ENCODE results near the gene BANK1.

The BANK1 gene

DNA sequence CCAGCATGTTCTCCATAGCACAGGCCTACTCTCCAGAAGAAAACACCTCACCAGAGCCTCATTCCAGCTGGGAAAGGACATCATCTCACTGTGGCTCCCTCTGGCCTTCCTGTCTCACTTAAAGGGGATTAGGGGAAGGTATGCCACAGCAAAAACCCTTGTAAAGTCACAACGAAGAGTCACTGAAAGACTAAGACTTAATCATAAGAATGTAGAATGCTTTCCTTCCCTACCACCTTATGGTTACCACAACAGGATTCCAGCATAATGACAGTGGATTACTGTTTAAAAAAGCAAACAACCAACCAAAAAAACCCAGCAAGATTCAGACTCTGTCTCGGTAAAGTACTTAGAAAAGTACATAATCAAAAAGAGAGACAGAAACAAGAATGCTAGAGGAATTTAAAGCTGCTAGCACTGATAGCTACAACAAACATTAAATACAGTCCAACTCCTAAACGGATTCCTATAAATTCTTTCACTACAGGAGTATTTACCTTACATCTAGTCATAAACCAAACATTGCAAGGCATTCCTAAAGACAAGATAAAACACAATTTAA, 75.1 kb downstream of the BANK1 start:
- Histone ChIP-seq H3K79me2 (ENCODE audit: insufficient read depth, low read depth) (no peaks in the 10 kb centered on the region), H2AFZ (ENCODE audit: low read depth) (no peak overlapping the region), H3K27ac (no peak overlapping the region), H3K27me3 (ENCODE audit: insufficient read depth, low read depth) (no peaks in the 10 kb centered on the region), H3K9ac (no peak overlapping the region), H3K36me3 (ENCODE audit: insufficient read depth) (no peaks in the 10 kb centered on the region), H3K4me3 (IDR thresholded peaks at IDR 0.05; ENCODE audit: insufficient read depth, low read depth, low read length) (no peak overlapping the region), H4K20me1 (ENCODE audit: insufficient read depth) (no peaks in the 10 kb centered on the region), H3K4me1 (ENCODE audit: low read depth, poor library complexity, severe bottlenecking) (no peaks in the 10 kb centered on the region), H3K4me2 (no peak overlapping the region)
- TF ChIP-seq, protein P1, sequence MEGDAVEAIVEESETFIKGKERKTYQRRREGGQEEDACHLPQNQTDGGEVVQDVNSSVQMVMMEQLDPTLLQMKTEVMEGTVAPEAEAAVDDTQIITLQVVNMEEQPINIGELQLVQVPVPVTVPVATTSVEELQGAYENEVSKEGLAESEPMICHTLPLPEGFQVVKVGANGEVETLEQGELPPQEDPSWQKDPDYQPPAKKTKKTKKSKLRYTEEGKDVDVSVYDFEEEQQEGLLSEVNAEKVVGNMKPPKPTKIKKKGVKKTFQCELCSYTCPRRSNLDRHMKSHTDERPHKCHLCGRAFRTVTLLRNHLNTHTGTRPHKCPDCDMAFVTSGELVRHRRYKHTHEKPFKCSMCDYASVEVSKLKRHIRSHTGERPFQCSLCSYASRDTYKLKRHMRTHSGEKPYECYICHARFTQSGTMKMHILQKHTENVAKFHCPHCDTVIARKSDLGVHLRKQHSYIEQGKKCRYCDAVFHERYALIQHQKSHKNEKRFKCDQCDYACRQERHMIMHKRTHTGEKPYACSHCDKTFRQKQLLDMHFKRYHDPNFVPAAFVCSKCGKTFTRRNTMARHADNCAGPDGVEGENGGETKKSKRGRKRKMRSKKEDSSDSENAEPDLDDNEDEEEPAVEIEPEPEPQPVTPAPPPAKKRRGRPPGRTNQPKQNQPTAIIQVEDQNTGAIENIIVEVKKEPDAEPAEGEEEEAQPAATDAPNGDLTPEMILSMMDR (conservative IDR thresholded peaks at IDR 0.05; ENCODE audit: low read depth, low read length) = no peak

DNA sequence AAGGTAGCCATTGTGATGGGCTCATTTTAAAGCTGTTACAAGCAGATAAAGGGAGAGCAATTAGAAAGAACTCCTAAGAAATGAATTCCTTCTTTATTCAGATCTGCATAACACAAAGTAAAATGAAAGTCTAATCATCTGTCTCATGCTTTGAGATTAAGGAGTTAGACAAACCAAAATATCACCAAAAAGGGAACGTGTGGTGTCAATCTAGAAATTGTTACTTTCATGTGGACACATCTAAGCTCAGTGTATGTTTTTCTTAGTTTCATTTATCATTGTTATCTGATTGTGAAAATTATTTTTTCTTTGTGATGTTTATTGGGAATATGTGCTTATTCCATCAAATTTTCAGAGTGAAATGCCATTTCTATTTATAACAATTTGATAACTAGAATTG, 80.3 kb downstream of the BANK1 start:
- Histone ChIP-seq H3K4me1 (ENCODE audit: low read depth, poor library complexity, severe bottlenecking) (no peaks in the 10 kb centered on the region), H3K4me2 (no peak overlapping the region)
- TF ChIP-seq, protein P1 (conservative IDR thresholded peaks at IDR 0.05; ENCODE audit: low read depth, low read length) = no peak

DNA sequence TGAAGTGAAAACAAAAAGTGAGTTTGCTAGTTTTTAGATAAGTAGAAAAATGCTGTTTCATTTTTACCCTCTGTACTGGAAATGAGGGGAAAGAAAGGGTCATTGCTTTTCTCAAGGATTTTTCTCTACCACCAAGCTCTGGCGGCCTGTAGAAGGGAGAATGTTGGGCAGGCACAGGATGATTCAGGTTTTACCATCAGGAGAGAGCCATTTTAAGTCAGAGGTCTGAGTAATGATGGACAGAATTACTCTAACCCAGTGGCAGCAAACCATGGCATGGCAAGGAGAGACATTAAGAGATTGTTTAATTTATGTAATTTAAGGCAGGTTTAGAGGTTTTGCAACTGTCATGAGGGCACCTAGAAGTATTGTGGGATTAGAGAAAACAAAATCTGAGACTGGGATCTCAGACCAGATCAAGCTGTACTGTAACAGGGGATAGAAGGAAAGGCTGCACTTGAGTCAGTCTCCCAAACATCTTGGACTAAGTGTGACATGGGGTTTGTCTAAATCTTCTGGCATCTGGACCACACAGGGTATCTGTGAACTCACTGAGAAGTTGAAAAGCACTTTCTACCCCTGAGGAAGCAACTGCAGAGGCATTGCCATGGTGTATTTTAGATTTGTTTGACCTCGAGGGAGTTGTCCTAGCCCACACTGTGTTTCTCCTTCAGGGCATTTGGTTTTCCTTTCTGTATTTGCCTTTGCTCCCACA, 81.6 kb downstream of the BANK1 start:
- TF ChIP-seq, protein P1 (conservative IDR thresholded peaks at IDR 0.05; ENCODE audit: low read depth, low read length) = no peak
- H4K20me1 ChIP-seq (ENCODE audit: insufficient read depth) = no peaks in the 10 kb centered on the region

More for the DNA sequence above, 80.3 kb downstream of the BANK1 start:
- no peaks in the 10 kb centered on the region for H3K79me2 ChIP-seq (ENCODE audit: insufficient read depth, low read depth)
- no peaks in the 10 kb centered on the region for H3K27me3 ChIP-seq (ENCODE audit: insufficient read depth, low read depth)
- no peak overlapping the region for H3K4me3 ChIP-seq (IDR thresholded peaks at IDR 0.05; ENCODE audit: insufficient read depth, low read depth, low read length)
- no peak overlapping the region for H3K9ac ChIP-seq
- H4K20me1 ChIP-seq (ENCODE audit: insufficient read depth) = no peaks in the 10 kb centered on the region
- H3K27ac ChIP-seq = no peak overlapping the region
- H2AFZ ChIP-seq (ENCODE audit: low read depth) = no peak overlapping the region
- H3K36me3 ChIP-seq (ENCODE audit: insufficient read depth) = no peaks in the 10 kb centered on the region

DNA sequence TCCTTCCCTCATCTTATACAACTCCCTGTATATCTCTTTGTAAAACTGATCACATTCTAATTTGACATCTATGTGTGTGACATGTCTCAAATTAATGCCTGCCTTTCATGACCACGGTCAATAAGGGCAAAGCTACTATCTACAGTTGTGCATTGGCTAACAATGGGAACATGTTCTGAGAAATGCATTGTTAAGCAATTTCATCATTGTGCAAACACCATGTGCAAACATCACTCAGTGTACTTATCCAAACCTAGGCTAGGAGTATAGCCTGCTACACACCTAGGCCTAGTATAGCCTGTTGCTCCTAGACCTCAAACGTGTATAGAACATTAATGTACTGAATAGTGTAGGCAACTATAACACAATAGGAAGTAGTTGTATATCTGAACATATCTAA, 95.0 kb downstream of the BANK1 start:
- Histone ChIP-seq H3K4me1 (ENCODE audit: low read depth, poor library complexity, severe bottlenecking) (no peaks in the 10 kb centered on the region), H3K27ac (no peak overlapping the region), H3K4me2 (no peak overlapping the region), H2AFZ (ENCODE audit: low read depth) (no peak overlapping the region), H3K4me3 (IDR thresholded peaks at IDR 0.05; ENCODE audit: insufficient read depth, low read depth, low read length) (no peak overlapping the region), H4K20me1 (ENCODE audit: insufficient read depth) (no peaks in the 10 kb centered on the region), H3K27me3 (ENCODE audit: insufficient read depth, low read depth) (no peaks in the 10 kb centered on the region), H3K36me3 (ENCODE audit: insufficient read depth) (no peaks in the 10 kb centered on the region), H3K9ac (no peak overlapping the region), H3K79me2 (ENCODE audit: insufficient read depth, low read depth) (no peaks in the 10 kb centered on the region)
- TF ChIP-seq, protein P1 (conservative IDR thresholded peaks at IDR 0.05; ENCODE audit: low read depth, low read length) = no peak

More for the DNA sequence above, 81.6 kb downstream of the BANK1 start:
- Histone ChIP-seq H3K9ac (no peak overlapping the region), H3K4me1 (ENCODE audit: low read depth, poor library complexity, severe bottlenecking) (no peaks in the 10 kb centered on the region), H3K79me2 (ENCODE audit: insufficient read depth, low read depth) (no peaks in the 10 kb centered on the region), H3K36me3 (ENCODE audit: insufficient read depth) (no peaks in the 10 kb centered on the region), H3K4me2 (no peak overlapping the region), H2AFZ (ENCODE audit: low read depth) (no peak overlapping the region), H3K27me3 (ENCODE audit: insufficient read depth, low read depth) (no peaks in the 10 kb centered on the region), H3K4me3 (IDR thresholded peaks at IDR 0.05; ENCODE audit: insufficient read depth, low read depth, low read length) (no peak overlapping the region), H3K27ac (no peak overlapping the region)
